Measurements from ENCODE around the gene PODN.

Gene PODN

GRCh38 chr1:53125623-53126360, 63.8 kb downstream of the PODN start:
- ATAC-seq: no peak
- no peak for TF ChIP-seq ARNTL (CRISPR knock-in tag; IDR thresholded peaks at IDR 0.05; ENCODE audit: borderline replicate concordance, low read depth)
- TF ChIP-seq ZFP30 (CRISPR knock-in tag; IDR thresholded peaks at IDR 0.05): no peak
- TF ChIP-seq ZNF8 (CRISPR knock-in tag; IDR thresholded peaks at IDR 0.05): no peak
- TF ChIP-seq CSDC2 (CRISPR knock-in tag; IDR thresholded peaks at IDR 0.05): no peak
- TF ChIP-seq RARB (CRISPR knock-in tag; IDR thresholded peaks at IDR 0.05): no peak
- no peak for TF ChIP-seq ZNF70 (CRISPR knock-in tag; IDR thresholded peaks at IDR 0.05)
- no peak for TF ChIP-seq SNAI2 (CRISPR knock-in tag; IDR thresholded peaks at IDR 0.05)
- TF ChIP-seq ZNF565 (CRISPR knock-in tag; conservative IDR thresholded peaks at IDR 0.05; ENCODE audit: low read depth): no peak
- TF ChIP-seq POU6F1 (CRISPR knock-in tag; IDR thresholded peaks at IDR 0.05; ENCODE audit: borderline replicate concordance, low read depth): no peak
- no peak for TF ChIP-seq PPARA (CRISPR knock-in tag; IDR thresholded peaks at IDR 0.05; ENCODE audit: borderline replicate concordance)
- TF ChIP-seq BACH2 (CRISPR knock-in tag; IDR thresholded peaks at IDR 0.05; ENCODE audit: borderline replicate concordance): no peak
- TF ChIP-seq PATZ1 (CRISPR knock-in tag; IDR thresholded peaks at IDR 0.05; ENCODE audit: borderline replicate concordance): no peak
- TF ChIP-seq ZFP3 (CRISPR knock-in tag; IDR thresholded peaks at IDR 0.05): no peak
- TF ChIP-seq TOX (CRISPR knock-in tag; IDR thresholded peaks at IDR 0.05; ENCODE audit: borderline replicate concordance): no peak

GRCh38 chr1:53126495-53126894, 64.5 kb downstream of the PODN start:
- no peak for ATAC-seq
- no peak for TF ChIP-seq ZNF565 (CRISPR knock-in tag; conservative IDR thresholded peaks at IDR 0.05; ENCODE audit: low read depth)
- TF ChIP-seq ZFP30 (CRISPR knock-in tag; IDR thresholded peaks at IDR 0.05): no peak
- TF ChIP-seq PATZ1 (CRISPR knock-in tag; IDR thresholded peaks at IDR 0.05; ENCODE audit: borderline replicate concordance): no peak
- TF ChIP-seq, protein P1, sequence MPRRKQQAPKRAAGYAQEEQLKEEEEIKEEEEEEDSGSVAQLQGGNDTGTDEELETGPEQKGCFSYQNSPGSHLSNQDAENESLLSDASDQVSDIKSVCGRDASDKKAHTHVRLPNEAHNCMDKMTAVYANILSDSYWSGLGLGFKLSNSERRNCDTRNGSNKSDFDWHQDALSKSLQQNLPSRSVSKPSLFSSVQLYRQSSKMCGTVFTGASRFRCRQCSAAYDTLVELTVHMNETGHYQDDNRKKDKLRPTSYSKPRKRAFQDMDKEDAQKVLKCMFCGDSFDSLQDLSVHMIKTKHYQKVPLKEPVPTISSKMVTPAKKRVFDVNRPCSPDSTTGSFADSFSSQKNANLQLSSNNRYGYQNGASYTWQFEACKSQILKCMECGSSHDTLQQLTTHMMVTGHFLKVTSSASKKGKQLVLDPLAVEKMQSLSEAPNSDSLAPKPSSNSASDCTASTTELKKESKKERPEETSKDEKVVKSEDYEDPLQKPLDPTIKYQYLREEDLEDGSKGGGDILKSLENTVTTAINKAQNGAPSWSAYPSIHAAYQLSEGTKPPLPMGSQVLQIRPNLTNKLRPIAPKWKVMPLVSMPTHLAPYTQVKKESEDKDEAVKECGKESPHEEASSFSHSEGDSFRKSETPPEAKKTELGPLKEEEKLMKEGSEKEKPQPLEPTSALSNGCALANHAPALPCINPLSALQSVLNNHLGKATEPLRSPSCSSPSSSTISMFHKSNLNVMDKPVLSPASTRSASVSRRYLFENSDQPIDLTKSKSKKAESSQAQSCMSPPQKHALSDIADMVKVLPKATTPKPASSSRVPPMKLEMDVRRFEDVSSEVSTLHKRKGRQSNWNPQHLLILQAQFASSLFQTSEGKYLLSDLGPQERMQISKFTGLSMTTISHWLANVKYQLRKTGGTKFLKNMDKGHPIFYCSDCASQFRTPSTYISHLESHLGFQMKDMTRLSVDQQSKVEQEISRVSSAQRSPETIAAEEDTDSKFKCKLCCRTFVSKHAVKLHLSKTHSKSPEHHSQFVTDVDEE (CRISPR knock-in tag; IDR thresholded peaks at IDR 0.05): no peak
- TF ChIP-seq CSRNP3 (CRISPR knock-in tag; IDR thresholded peaks at IDR 0.05): no peak
- no peak for TF ChIP-seq ZNF8 (CRISPR knock-in tag; IDR thresholded peaks at IDR 0.05)
- no peak for TF ChIP-seq ARNTL (CRISPR knock-in tag; IDR thresholded peaks at IDR 0.05; ENCODE audit: borderline replicate concordance, low read depth)
- no peak for TF ChIP-seq TCF4 (CRISPR knock-in tag; IDR thresholded peaks at IDR 0.05; ENCODE audit: borderline replicate concordance)
- no peak for TF ChIP-seq ZC3H10 (CRISPR knock-in tag; IDR thresholded peaks at IDR 0.05)
- TF ChIP-seq SNAI2 (CRISPR knock-in tag; IDR thresholded peaks at IDR 0.05): no peak

DNA sequence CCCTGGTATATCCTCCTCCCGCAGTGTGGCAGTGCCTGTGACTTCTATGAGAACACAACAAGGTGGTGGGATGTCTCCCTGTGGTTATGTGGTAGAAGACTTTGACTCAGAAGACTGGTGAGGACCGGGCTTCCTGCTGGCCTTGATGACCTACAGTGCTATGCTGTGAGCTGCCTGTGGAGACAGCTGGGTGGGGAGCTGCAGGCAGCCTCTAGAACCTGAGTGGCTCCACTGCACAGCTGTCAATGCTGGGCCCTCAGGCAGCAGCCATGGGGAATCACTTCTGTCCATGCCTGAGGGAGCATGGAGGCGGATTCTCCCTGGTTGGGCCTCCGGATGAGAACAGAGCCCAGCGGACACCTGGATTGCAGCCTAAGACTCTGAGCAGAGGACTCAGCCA, 65.5 kb downstream of the PODN start:
- no peak for ATAC-seq
- no peak for TF ChIP-seq ZFP30 (CRISPR knock-in tag; IDR thresholded peaks at IDR 0.05)
- no peak for TF ChIP-seq OSR1 (CRISPR knock-in tag; IDR thresholded peaks at IDR 0.05)
- TF ChIP-seq ZFP3 (CRISPR knock-in tag; IDR thresholded peaks at IDR 0.05): no peak
- no peak for TF ChIP-seq ZC3H10 (CRISPR knock-in tag; IDR thresholded peaks at IDR 0.05)
- no peak for TF ChIP-seq SNAI2 (CRISPR knock-in tag; IDR thresholded peaks at IDR 0.05)
- TF ChIP-seq TCF4 (CRISPR knock-in tag; IDR thresholded peaks at IDR 0.05; ENCODE audit: borderline replicate concordance): no peak
- TF ChIP-seq GLIS3 (CRISPR knock-in tag; IDR thresholded peaks at IDR 0.05): no peak
- TF ChIP-seq ESRRG (CRISPR knock-in tag; IDR thresholded peaks at IDR 0.05): no peak
- no peak for TF ChIP-seq TOX (CRISPR knock-in tag; IDR thresholded peaks at IDR 0.05; ENCODE audit: borderline replicate concordance)
- no peak for TF ChIP-seq CSDC2 (CRISPR knock-in tag; IDR thresholded peaks at IDR 0.05)
- TF ChIP-seq, protein P2, sequence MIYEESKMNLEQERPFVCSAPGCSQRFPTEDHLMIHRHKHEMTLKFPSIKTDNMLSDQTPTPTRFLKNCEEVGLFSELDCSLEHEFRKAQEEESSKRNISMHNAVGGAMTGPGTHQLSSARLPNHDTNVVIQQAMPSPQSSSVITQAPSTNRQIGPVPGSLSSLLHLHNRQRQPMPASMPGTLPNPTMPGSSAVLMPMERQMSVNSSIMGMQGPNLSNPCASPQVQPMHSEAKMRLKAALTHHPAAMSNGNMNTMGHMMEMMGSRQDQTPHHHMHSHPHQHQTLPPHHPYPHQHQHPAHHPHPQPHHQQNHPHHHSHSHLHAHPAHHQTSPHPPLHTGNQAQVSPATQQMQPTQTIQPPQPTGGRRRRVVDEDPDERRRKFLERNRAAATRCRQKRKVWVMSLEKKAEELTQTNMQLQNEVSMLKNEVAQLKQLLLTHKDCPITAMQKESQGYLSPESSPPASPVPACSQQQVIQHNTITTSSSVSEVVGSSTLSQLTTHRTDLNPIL (CRISPR knock-in tag; IDR thresholded peaks at IDR 0.05; ENCODE audit: low read depth): no peak
- no peak for TF ChIP-seq ARNTL (CRISPR knock-in tag; IDR thresholded peaks at IDR 0.05; ENCODE audit: borderline replicate concordance, low read depth)
- no peak for TF ChIP-seq CSRNP3 (CRISPR knock-in tag; IDR thresholded peaks at IDR 0.05)

Data from SK-N-SH treated with all-trans-retinoic acid at 6 μM for 48 hours (cell line).